Adrenal gland (tissue), 12 donors: ENCODE measurements around the gene CEP72. TPM values are rescaled to one million over a fixed set of nuclear protein-coding genes. Genes with fewer than 3 reads are reported as not detected.

ENCODE experiments used
- DNase-seq, 7 donors: peaks; one replicate each; pipeline ENCODE4 v3.0.0-alpha.2; 2019 to 2020
- H3K27ac ChIP-seq, 5 donors: fragments of 200-600 bp; sonication (generic) in 4 of 5; 1 replicate in 3 of 5; 2 replicates in 2 of 5; pipeline versions ENCODE4 v1.5.1 to v1.8.0; 2016 to 2020; ENCODE audit warnings: mild to moderate bottlenecking in 1 of 5
- H3K27me3 ChIP-seq: fragments of 200-600 bp; 2 replicates; pipeline ENCODE4 v1.8.0; 2021
- H3K36me3 ChIP-seq, 2 donors: fragments of 200-600 bp; replicated peaks in 1 of 2; 1 replicate in 1 of 2; 2 replicates in 1 of 2; pipeline versions ENCODE4 v1.5.1 to v1.8.0; 2018 to 2022
- H3K4me1 ChIP-seq, 2 donors: fragments of 200-600 bp; replicated peaks in 1 of 2; 1 replicate in 1 of 2; 2 replicates in 1 of 2; pipeline versions ENCODE4 v1.5.1 to v1.8.0; 2018 to 2021
- H3K4me3 ChIP-seq, 4 donors: fragments of 200-600 bp; sonication (generic) in 3 of 4; one replicate each; pipeline ENCODE4 v1.5.1; 2016 to 2018
- H3K9me3 ChIP-seq, 3 donors: fragments of 200-600 bp; sonication (generic) in 1 of 3; replicated peaks in 1 of 3; 1 replicate in 2 of 3; 2 replicates in 1 of 3; pipeline versions ENCODE4 v1.5.1 to v1.8.0; 2016 to 2021
- CTCF ChIP-seq, 6 experiments: fragments of 450-650 bp in 4 of 6; fragments of 200-600 bp in 2 of 6; sonication (generic) in 1 of 6; IDR thresholded peaks; 1 replicate in 5 of 6; 2 replicates in 1 of 6; pipeline versions ENCODE4 v1.5.1 to v1.8.0; 2016 to 2021; ENCODE audit warnings: antibody characterized with exemption in 6 of 6, mild to moderate bottlenecking in 2 of 6, moderate library complexity in 1 of 6
- POLR2A ChIP-seq, 2 donors: fragments of 450-650 bp; IDR thresholded peaks; one replicate each; pipeline ENCODE4 v1.6.1; 2017; ENCODE audit warnings: antibody characterized with exemption in 2 of 2, mild to moderate bottlenecking in 2 of 2, moderate library complexity in 1 of 2
- WGBS, 4 donors: extraction: QIAGEN DNeasy Blood & Tissue Kit in 2 of 4; methylation state at CpG; one replicate each; pipeline versions ENCODE4 v1.1.5 to v1.1.7; 2013 to 2017; 5-methylcytosine and 5-hydroxymethylcytosine counted together
- intact Hi-C, 2 donors: fragments of 100-400 bp; cut with DNase I; formaldehyde crosslinking; loops; one replicate each; pipeline versions ENCODE4 v1.14.1 to v1.15.0; 2022 to 2023
- polyA plus RNA-seq, 3 donors: library from polyadenylated mRNA; stranded (reverse); fragments of 200-250 nt in 2 of 3; fragments of 350-450 nt in 1 of 3; fragmentation: Illumina TruSeq in 1 of 3; extraction: RNeasy Lipid Tissue Mini Kit (QIAGEN cat#74804) in 1 of 3; gene quantifications; one replicate each; pipeline ENCODE4 v1.2.3, GENCODE V29; 2013 to 2014
- total RNA-seq, 9 donors: library from RNA; depleted of rRNA in 4 of 9; stranded (reverse); fragments of >200 nt in 4 of 9; fragments of 120-200 nt in 1 of 9; fragmentation: NEBNext Ultra II Directional in 1 of 9; extraction: Animal tissue kit (Norgen Biotek cat#: 25700) in 1 of 9; gene quantifications; one replicate each; pipeline versions ENCODE4 v1.1.0 to v1.2.4, GENCODE V29; 2013 to 2023
- donor health status: healthy with polysubstance abuse.
- donor health status: Bipolar disorder and iron deficiency.
- donor health status: DM: yes; HTN: yes; CAD: no.
- donor health status: DM: no; HTN: no; CAD: no.
- donor health status: DM: no; HTN: no; CAD: no.
- donor health status: DM: yes; HTN: yes; CAD: no.

Gene CEP72
- total and polyA plus RNA-seq, 12 donors: 0.36 to 7.8 (median 2.5) TPM

- Histone ChIP-seq H3K27me3 (no peaks in the 10 kb centered on the region), H3K9me3 (no peaks in the 10 kb centered on the region), H3K4me1 (no peaks in the 10 kb centered on the region), H3K36me3 (no peaks in the 10 kb centered on the region), H3K27ac (no peak overlapping the region), H3K4me3 (no peak overlapping the region)
- intact Hi-C loops: no loop called here
- TF ChIP-seq CTCF (IDR thresholded peaks at IDR 0.05) (no peak), POLR2A (IDR thresholded peaks at IDR 0.05) (no peak)
- peak in 1 of 7 donors; percentile 2 for DNase-seq
- 49 to 56% (median 50%) methylated on average over 9 of the region's 9 CpGs for WGBS, 4 donors
Measured at GRCh38 chr5:585962-586628, 26.0 kb upstream of the CEP72 start.

GRCh38 chr5:586751-587285 is 25.3 kb upstream of the CEP72 start:
- no peak for TF ChIP-seq POLR2A (IDR thresholded peaks at IDR 0.05)
- no peak for TF ChIP-seq CTCF (IDR thresholded peaks at IDR 0.05)
- no peaks in the 10 kb centered on the region for H3K4me1 ChIP-seq
- H3K9me3 ChIP-seq: no peaks in the 10 kb centered on the region
- intact Hi-C loops: no loop called here
- 58 to 68% (median 67%) methylated on average over 5 to 9 of the region's 9 CpGs for whole genome bisulfite sequencing, 4 donors
- no peaks in the 10 kb centered on the region for H3K27me3 ChIP-seq
- DNase-seq: peak in 2 of 7 donors; percentile 3 to 20
- H3K4me3 ChIP-seq: no peak overlapping the region
- no peak overlapping the region for H3K27ac ChIP-seq
- H3K36me3 ChIP-seq: no peaks in the 10 kb centered on the region

GRCh38 chr5:587403-587802 is 24.7 kb upstream of the CEP72 start:
- H3K27me3 ChIP-seq: no peaks in the 10 kb centered on the region
- TF ChIP-seq CTCF (IDR thresholded peaks at IDR 0.05) (no peak), POLR2A (IDR thresholded peaks at IDR 0.05) (no peak)
- H3K9me3 ChIP-seq: no peaks in the 10 kb centered on the region
- no peak overlapping the region for H3K4me3 ChIP-seq
- no peaks in the 10 kb centered on the region for H3K4me1 ChIP-seq
- peak in 1 of 7 donors; percentile 9 for DNase-seq
- H3K27ac ChIP-seq: no peak overlapping the region
- intact Hi-C loops: no loop called here
- WGBS, 4 donors: 80 to 89% (median 83%) methylated on average over 4 to 6 of the region's 6 CpGs
- no peaks in the 10 kb centered on the region for H3K36me3 ChIP-seq

GRCh38 chr5:588406-588995 is 23.6 kb upstream of the CEP72 start:
- no peaks in the 10 kb centered on the region for H3K9me3 ChIP-seq
- H3K4me1 ChIP-seq: no peaks in the 10 kb centered on the region
- H3K27me3 ChIP-seq: no peaks in the 10 kb centered on the region

More at GRCh38 chr5:588406-588995, 23.6 kb upstream of the CEP72 start:
- no peak overlapping the region for H3K27ac ChIP-seq
- intact Hi-C loops: no loop called here
- H3K4me3 ChIP-seq: no peak overlapping the region
- no peaks in the 10 kb centered on the region for H3K36me3 ChIP-seq
- DNase-seq: peak in 2 of 7 donors; percentile 1 to 25
- 59 to 64% (median 61%) methylated on average over 11 of the region's 11 CpGs for whole genome bisulfite sequencing, 4 donors
- no peak for TF ChIP-seq POLR2A (IDR thresholded peaks at IDR 0.05)
- TF ChIP-seq CTCF (IDR thresholded peaks at IDR 0.05): no peak
